ENCODE results near the gene CREBZF.
"Not testable (repeated sequence)": the region's sequence is repeated elsewhere in the genome, so short reads cannot be mapped to it uniquely, and the experiment has no call there.

The CREBZF gene

DNA sequence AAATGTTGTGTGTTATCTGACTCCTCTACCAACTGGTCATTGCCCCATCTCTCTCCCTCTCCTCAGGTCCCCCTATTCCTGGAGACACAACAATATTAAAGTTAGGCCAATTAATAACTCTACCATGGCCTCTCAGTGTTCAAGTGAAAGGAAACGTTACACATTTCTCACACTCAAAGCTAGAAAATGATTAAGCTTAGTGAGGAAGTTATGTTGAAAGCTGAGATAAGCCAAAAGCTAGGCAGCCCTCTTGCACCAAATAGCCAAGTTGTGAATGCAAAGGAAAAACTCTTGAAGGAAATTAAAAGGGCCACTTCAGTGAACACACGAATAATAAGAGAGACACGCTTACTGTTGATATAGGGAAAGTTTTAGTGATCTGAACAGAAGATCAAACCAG is 44.7 kb downstream of the CREBZF start:
- no peak for DNase-seq

DNA sequence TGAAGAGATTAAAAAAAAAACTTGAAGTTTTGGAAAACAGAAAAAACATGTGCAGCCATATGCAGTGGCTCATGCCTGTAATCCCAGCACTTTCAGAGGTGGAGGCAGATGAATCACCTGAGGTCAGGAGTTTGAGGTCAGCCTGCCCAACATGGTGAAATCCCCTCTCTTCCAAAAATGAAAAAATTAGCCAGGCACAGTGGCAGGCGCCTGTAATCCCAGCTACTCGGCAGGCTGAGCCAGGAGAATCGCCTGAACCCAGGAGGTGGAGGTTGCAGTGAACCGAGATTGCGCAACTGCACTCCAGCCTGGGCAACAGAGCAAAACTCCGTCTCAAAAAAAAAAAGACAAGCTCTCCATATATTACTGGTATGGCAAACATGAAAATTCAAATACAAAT is 45.4 kb downstream of the CREBZF start:
- DNase-seq = no peak

DNA sequence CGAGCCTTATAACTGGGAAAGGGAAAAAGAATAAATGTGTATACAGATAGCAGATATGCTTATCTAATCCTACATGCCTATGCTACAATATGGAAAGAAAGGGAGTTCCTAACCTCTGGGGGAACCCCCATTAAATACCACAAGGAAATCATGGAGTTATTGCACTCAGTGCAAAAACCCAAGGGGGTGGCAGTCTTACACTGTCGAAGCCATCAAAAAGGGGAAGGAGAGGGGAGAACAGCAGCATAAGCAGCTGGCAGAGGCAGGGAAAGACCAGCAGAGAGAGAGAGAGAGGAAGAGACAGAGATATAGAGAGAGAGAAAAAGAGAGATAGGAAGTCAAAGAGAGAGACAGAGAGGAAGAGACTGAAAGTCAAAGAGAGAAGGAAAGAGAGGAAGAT is 53.3 kb downstream of the CREBZF start:
- not testable (repeated sequence) for DNase-seq

Measured in activated effector memory CD4-positive, alpha-beta T cell treated with Interleukin-2 at 50 U/mL for 16 hours (primary cell).